ENCODE measurements around the gene TMA16.

- no peak for TF ChIP-seq CTCF (IDR thresholded peaks at IDR 0.05)
- TF ChIP-seq POLR2A (IDR thresholded peaks at IDR 0.05), result no peak
These were observed 68.0 kb downstream of the TMA16 start for GRCh38 chr4:163562496-163562895.

Data from upper lobe of left lung (tissue), 4 donors.